ENCODE measurements around the gene SATB2.

GRCh38 chr2:199439542-199439941 is 18.2 kb downstream of the SATB2 start:
- no peak for TF ChIP-seq CTCF (IDR thresholded peaks at IDR 0.05; ENCODE audit: low read depth, low read length, poor library complexity, severe bottlenecking)
- TF ChIP-seq EZH2phosphoT487 (IDR thresholded peaks at IDR 0.05; ENCODE audit: borderline replicate concordance, low read length), result no peak
